Left lung (tissue), 10 donors: ENCODE data around the gene CCNG1. TPM values are rescaled to one million over a fixed set of nuclear protein-coding genes. Genes with fewer than 3 reads are reported as not detected.
"Not testable (repeated sequence)": the region's sequence is repeated elsewhere in the genome, so short reads cannot be mapped to it uniquely, and the experiment has no call there.

Experiments used
- ATAC-seq: fragments of 200-7000 bp; cut with Tn5 transposase; one replicate; pipeline ENCODE4 v1.9.1; 2020; ENCODE audit warnings: moderate library complexity
- DNase-seq, 4 donors: peaks; one replicate each; pipeline ENCODE4 v3.0.0-alpha.2; 2013 to 2020
- H3K27ac ChIP-seq, 2 donors: fragments of 200-600 bp; sonication (generic) in 1 of 2; one replicate each; pipeline versions ENCODE4 v1.5.0 to v1.8.0; 2020 to 2021
- H3K27me3 ChIP-seq, 2 donors: fragments of 200-600 bp; sonication (generic) in 1 of 2; one replicate each; pipeline versions ENCODE4 v1.5.0 to v1.8.0; 2020 to 2021
- H3K36me3 ChIP-seq, 2 donors: fragments of 200-600 bp; sonication (generic) in 1 of 2; one replicate each; pipeline versions ENCODE4 v1.5.0 to v1.8.0; 2020 to 2021
- H3K4me1 ChIP-seq, 2 donors: fragments of 200-600 bp; one replicate each; pipeline ENCODE4 v1.8.0; 2021
- H3K4me3 ChIP-seq, 2 donors: fragments of 200-600 bp; sonication (generic) in 1 of 2; one replicate each; pipeline versions ENCODE4 v1.5.0 to v1.8.0; 2020 to 2021; ENCODE audit warnings: mild to moderate bottlenecking in 1 of 2
- H3K9me3 ChIP-seq, 2 donors: fragments of 200-600 bp; sonication (generic) in 1 of 2; one replicate each; pipeline versions ENCODE4 v1.5.0 to v1.8.0; 2020 to 2021
- intact Hi-C, 2 donors: fragments of 100-400 bp; cut with DNase I; formaldehyde crosslinking; loops; one replicate each; pipeline versions ENCODE4 v1.11.2 to v1.14.2; 2022
- polyA plus RNA-seq, 6 donors: library from polyadenylated mRNA; unstranded; fragments of 120-200 nt; gene quantifications; one replicate each; pipeline ENCODE4 v1.2.1, GENCODE V29; 2013; ENCODE audit not compliant: insufficient read length in 6 of 6
- total RNA-seq, 2 donors: library from RNA; stranded (reverse); fragmentation: NEBNext Ultra II Directional; extraction: Animal tissue kit (Norgen Biotek cat#: 25700); gene quantifications; one replicate each; pipeline ENCODE4 v1.2.1, GENCODE V29; 2021
- TF ChIP-seq, protein P1 (sequence below), 2 donors: fragments of 200-600 bp; sonication (generic) in 1 of 2; IDR thresholded peaks; one replicate each; pipeline versions ENCODE4 v1.5.0 to v1.8.0; 2021; ENCODE audit warnings: antibody characterized with exemption in 2 of 2
- donor health status: DM: no; HTN: yes; CAD: no.
- donor health status: DM: no; HTN: no; CAD: no.

The CCNG1 gene
- total and polyA plus RNA-seq, 8 donors, result 76.0 to 173 (median 145) TPM

- intact Hi-C loops, result no loop called here
- Histone ChIP-seq H3K36me3 (peaks cover 0 to 76% of the 10 kb centered on the region in 2 donors), H3K27ac (no peak overlapping the region), H3K4me1 (no peaks in the 10 kb centered on the region), H3K4me3 (no peak overlapping the region), H3K27me3 (no peaks in the 10 kb centered on the region), H3K9me3 (no peaks in the 10 kb centered on the region)
- ATAC-seq, result no peak
- TF ChIP-seq, protein P1, sequence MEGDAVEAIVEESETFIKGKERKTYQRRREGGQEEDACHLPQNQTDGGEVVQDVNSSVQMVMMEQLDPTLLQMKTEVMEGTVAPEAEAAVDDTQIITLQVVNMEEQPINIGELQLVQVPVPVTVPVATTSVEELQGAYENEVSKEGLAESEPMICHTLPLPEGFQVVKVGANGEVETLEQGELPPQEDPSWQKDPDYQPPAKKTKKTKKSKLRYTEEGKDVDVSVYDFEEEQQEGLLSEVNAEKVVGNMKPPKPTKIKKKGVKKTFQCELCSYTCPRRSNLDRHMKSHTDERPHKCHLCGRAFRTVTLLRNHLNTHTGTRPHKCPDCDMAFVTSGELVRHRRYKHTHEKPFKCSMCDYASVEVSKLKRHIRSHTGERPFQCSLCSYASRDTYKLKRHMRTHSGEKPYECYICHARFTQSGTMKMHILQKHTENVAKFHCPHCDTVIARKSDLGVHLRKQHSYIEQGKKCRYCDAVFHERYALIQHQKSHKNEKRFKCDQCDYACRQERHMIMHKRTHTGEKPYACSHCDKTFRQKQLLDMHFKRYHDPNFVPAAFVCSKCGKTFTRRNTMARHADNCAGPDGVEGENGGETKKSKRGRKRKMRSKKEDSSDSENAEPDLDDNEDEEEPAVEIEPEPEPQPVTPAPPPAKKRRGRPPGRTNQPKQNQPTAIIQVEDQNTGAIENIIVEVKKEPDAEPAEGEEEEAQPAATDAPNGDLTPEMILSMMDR (IDR thresholded peaks at IDR 0.05), result no peak
- DNase-seq, result no peak
These were observed 10.5 kb downstream of the CCNG1 start for GRCh38 chr5:163447875-163448274.

GRCh38 chr5:163448491-163448890 is 11.1 kb downstream of the CCNG1 start:
- no peaks in the 10 kb centered on the region for H3K4me1 ChIP-seq
- intact Hi-C loops, result no loop called here
- peaks cover 0 to 73% of the 10 kb centered on the region in 2 donors for H3K36me3 ChIP-seq
- H3K27ac ChIP-seq, result no peak overlapping the region
- ATAC-seq (no peak), DNase-seq (no peak)
- no peaks in the 10 kb centered on the region for H3K9me3 ChIP-seq
- TF ChIP-seq, protein P1 (IDR thresholded peaks at IDR 0.05), result no peak
- H3K4me3 ChIP-seq, result no peak overlapping the region
- no peaks in the 10 kb centered on the region for H3K27me3 ChIP-seq

DNA sequence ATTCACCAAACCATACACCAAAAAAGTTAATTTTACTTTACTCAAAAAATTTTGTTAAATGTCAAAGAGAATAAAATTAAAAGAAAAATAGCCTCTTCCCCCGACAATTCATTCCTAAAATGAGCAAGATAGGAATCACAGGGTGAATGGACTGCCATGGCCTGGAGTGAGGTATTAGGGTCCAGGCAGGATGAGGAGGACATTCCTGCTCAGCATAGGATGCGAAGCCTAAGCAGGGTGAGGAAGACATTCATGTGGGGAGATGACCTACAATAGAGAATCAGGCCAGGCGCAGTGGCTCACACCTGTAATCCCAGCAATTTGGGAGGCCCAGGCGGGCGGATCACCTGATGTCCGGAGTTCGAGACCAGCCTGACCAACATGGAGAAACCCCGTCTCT is 14.1 kb downstream of the CCNG1 start:
- intact Hi-C loops, result no loop called here
- H3K9me3 ChIP-seq, result no peaks in the 10 kb centered on the region
- H3K36me3 ChIP-seq, result peaks cover 0 to 62% of the 10 kb centered on the region in 2 donors
- ATAC-seq (no peak), DNase-seq (no peak)
- TF ChIP-seq, protein P1 (IDR thresholded peaks at IDR 0.05), result no peak
- no peaks in the 10 kb centered on the region for H3K27me3 ChIP-seq
- no peak overlapping the region for H3K27ac ChIP-seq
- H3K4me3 ChIP-seq, result no peak overlapping the region
- no peaks in the 10 kb centered on the region for H3K4me1 ChIP-seq

- no peak overlapping the region for H3K27ac ChIP-seq
- peaks cover 0 to 39% of the 10 kb centered on the region in 2 donors for H3K36me3 ChIP-seq
- peaks cover 2 to 10% of the 10 kb centered on the region in 2 donors for H3K4me1 ChIP-seq
- H3K27me3 ChIP-seq, result no peaks in the 10 kb centered on the region
- ATAC-seq (no peak), DNase-seq (no peak)
- intact Hi-C loops, result no loop called here
- no peaks in the 10 kb centered on the region for H3K9me3 ChIP-seq
- TF ChIP-seq, protein P1 (IDR thresholded peaks at IDR 0.05), result no peak
- H3K4me3 ChIP-seq, result no peak overlapping the region
These were observed 16.3 kb downstream of the CCNG1 start for GRCh38 chr5:163453705-163454104.

DNA sequence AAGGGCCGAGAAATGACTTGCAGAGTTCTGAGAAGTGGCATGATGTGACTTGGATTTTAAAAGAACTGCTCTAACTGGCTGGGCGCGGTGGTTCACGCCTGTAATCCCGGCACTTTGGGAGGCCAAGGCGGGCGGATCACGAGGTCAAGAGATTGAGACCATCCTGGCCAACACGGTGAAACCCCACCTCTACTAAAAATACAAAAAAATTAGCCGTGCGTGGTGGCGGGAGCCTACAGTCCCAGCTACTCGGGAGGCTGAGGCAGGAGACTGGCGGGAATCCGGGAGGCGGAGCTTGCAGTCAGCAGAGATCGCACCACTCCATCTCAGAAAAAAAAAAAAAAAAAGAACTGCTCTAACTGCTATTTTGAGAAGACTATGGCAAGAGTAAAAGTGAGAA is 18.0 kb downstream of the CCNG1 start:
- H3K27ac ChIP-seq, ATAC-seq, H3K9me3 ChIP-seq, DNase-seq, H3K4me3 ChIP-seq, intact Hi-C loops, H3K27me3 ChIP-seq: not testable (repeated sequence)
- peaks cover 6 to 18% of the 10 kb centered on the region in 2 donors for H3K4me1 ChIP-seq
- peaks cover 0 to 32% of the 10 kb centered on the region in 2 donors for H3K36me3 ChIP-seq

DNA sequence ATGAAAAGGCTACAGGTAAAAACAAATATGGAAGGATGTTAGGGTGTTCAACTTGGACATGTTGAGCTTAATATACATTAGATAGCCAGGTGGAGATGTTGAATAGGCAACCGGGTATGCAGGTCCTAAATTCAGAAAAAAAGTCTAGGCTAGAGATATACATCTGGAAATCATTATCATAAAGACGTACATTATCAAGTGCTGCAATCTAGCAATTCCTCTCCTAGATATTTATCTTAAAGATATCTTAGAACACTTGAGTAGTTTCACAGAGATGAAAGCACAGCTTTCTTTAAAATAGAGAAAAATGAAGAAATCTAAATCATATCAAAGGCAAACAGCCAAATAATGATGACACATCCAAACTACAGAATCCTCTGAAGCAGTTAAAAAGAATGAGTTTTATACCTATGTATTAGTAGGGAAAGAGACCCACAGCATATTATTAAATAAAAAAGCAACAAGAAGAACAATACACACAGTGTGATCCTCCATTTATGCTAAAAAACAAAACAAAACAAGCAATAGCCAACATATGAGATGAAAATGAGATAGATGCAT is 18.7 kb downstream of the CCNG1 start:
- Histone ChIP-seq H3K36me3 (peaks cover 0 to 30% of the 10 kb centered on the region in 2 donors), H3K27ac (no peak overlapping the region), H3K4me1 (peaks cover 6 to 24% of the 10 kb centered on the region in 2 donors), H3K9me3 (no peaks in the 10 kb centered on the region), H3K4me3 (no peak overlapping the region), H3K27me3 (no peaks in the 10 kb centered on the region)
- TF ChIP-seq, protein P1 (IDR thresholded peaks at IDR 0.05), result no peak
- DNase-seq (no peak), ATAC-seq (no peak)
- intact Hi-C loops, result no loop called here
